Measurements from ENCODE around the gene TMEM86A.

TMEM86A gene

GRCh38 chr11:18707811-18708340 is 9.3 kb downstream of the TMEM86A start:
- TF ChIP-seq ZFX (IDR thresholded peaks at IDR 0.05; ENCODE audit: borderline replicate concordance), result no peak
- no peak for TF ChIP-seq CTCF (IDR thresholded peaks at IDR 0.05)
- H3K27ac ChIP-seq, result no peak overlapping the region

- TF ChIP-seq CTCF (IDR thresholded peaks at IDR 0.05), result no peak
- TF ChIP-seq ZFX (IDR thresholded peaks at IDR 0.05; ENCODE audit: borderline replicate concordance), result no peak
- H3K27ac ChIP-seq, result no peak overlapping the region
These were observed 10.8 kb downstream of the TMEM86A start for GRCh38 chr11:18709414-18709813.

GRCh38 chr11:18710545-18710944 is 12.0 kb downstream of the TMEM86A start:
- H3K27ac ChIP-seq, result no peak overlapping the region
- no peak for TF ChIP-seq ZFX (IDR thresholded peaks at IDR 0.05; ENCODE audit: borderline replicate concordance)
- no peak for TF ChIP-seq CTCF (IDR thresholded peaks at IDR 0.05)

- TF ChIP-seq CTCF (IDR thresholded peaks at IDR 0.05), result no peak
- no peak for TF ChIP-seq ZFX (IDR thresholded peaks at IDR 0.05; ENCODE audit: borderline replicate concordance)
- H3K27ac ChIP-seq, result no peak overlapping the region
These were observed 15.3 kb downstream of the TMEM86A start for GRCh38 chr11:18713646-18714442.

GRCh38 chr11:18714443-18714780 is 15.8 kb downstream of the TMEM86A start:
- H3K27ac ChIP-seq, result no peak overlapping the region
- TF ChIP-seq CTCF (IDR thresholded peaks at IDR 0.05) (no peak), ZFX (IDR thresholded peaks at IDR 0.05; ENCODE audit: borderline replicate concordance) (no peak)

- H3K27ac ChIP-seq, result no peak overlapping the region
- no peak for TF ChIP-seq CTCF (IDR thresholded peaks at IDR 0.05)
- no peak for TF ChIP-seq ZFX (IDR thresholded peaks at IDR 0.05; ENCODE audit: borderline replicate concordance)
These were observed 16.9 kb downstream of the TMEM86A start for GRCh38 chr11:18715476-18715875.

GRCh38 chr11:18720091-18720807 is 21.7 kb downstream of the TMEM86A start:
- TF ChIP-seq CTCF (IDR thresholded peaks at IDR 0.05) (no peak), ZFX (IDR thresholded peaks at IDR 0.05; ENCODE audit: borderline replicate concordance) (no peak)
- no peak overlapping the region for H3K27ac ChIP-seq

Data from 22Rv1 (cell line).